ENCODE data around the gene TNIK. TPM values are rescaled to one million over a fixed set of nuclear protein-coding genes. Genes with fewer than 3 reads are reported as not detected.

Gene TNIK
- total and polyA plus RNA-seq, 2 experiments from 2014 or later: 14.6 to 34.3 TPM

DNA sequence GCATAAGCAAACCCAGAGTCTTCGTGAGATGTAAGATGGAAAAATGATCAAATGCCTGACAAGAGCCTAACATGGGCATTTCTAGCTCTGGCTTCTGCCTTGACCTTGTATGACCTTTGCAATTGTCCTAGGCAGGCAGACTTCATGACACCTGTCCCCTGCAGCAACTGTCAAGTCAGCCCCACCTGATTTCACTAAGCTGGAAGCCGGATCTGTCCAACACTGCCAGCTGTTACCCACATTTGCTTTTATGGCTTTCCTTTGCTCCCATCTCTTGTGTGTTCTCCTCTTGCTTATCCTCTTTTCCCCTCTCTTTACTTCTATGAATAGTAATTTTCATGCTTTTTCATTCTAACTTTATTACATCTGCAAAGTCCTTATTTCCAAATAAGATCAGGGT lies 48.5 kb upstream of the TNIK start:
- H3K4me1 ChIP-seq (ENCODE audit: insufficient read depth): no peaks in the 10 kb centered on the region
- Mint-ChIP-seq H3K27me3 (ENCODE audit: insufficient read depth, low read depth, poor library complexity) (no peaks in the 10 kb centered on the region), H3K36me3 (ENCODE audit: low read depth) (no peaks in the 10 kb centered on the region), H3K27ac (no peak overlapping the region), H3K4me3 (no peak overlapping the region), H3K4me1 (no peaks in the 10 kb centered on the region), H3K9me3 (no peaks in the 10 kb centered on the region)
- no peaks in the 10 kb centered on the region for H3K36me3 ChIP-seq (ENCODE audit: insufficient read depth)
- DNase-seq (ENCODE audit: low spot score) (no peak), ATAC-seq (no peak)
- H3K79me2 ChIP-seq (replicated peaks; ENCODE audit: insufficient read depth): no peaks in the 10 kb centered on the region
- TF ChIP-seq, protein P1, sequence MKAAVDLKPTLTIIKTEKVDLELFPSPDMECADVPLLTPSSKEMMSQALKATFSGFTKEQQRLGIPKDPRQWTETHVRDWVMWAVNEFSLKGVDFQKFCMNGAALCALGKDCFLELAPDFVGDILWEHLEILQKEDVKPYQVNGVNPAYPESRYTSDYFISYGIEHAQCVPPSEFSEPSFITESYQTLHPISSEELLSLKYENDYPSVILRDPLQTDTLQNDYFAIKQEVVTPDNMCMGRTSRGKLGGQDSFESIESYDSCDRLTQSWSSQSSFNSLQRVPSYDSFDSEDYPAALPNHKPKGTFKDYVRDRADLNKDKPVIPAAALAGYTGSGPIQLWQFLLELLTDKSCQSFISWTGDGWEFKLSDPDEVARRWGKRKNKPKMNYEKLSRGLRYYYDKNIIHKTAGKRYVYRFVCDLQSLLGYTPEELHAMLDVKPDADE (IDR thresholded peaks at IDR 0.05): no peak
- TF ChIP-seq, protein P2, sequence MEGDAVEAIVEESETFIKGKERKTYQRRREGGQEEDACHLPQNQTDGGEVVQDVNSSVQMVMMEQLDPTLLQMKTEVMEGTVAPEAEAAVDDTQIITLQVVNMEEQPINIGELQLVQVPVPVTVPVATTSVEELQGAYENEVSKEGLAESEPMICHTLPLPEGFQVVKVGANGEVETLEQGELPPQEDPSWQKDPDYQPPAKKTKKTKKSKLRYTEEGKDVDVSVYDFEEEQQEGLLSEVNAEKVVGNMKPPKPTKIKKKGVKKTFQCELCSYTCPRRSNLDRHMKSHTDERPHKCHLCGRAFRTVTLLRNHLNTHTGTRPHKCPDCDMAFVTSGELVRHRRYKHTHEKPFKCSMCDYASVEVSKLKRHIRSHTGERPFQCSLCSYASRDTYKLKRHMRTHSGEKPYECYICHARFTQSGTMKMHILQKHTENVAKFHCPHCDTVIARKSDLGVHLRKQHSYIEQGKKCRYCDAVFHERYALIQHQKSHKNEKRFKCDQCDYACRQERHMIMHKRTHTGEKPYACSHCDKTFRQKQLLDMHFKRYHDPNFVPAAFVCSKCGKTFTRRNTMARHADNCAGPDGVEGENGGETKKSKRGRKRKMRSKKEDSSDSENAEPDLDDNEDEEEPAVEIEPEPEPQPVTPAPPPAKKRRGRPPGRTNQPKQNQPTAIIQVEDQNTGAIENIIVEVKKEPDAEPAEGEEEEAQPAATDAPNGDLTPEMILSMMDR (conservative IDR thresholded peaks at IDR 0.05; ENCODE audit: low read depth in 2 of 2): no peak
- TF ChIP-seq ZNF331 (CRISPR knock-in tag; IDR thresholded peaks at IDR 0.05; ENCODE audit: low read depth) (no peak), CREB1 (CRISPR knock-in tag; IDR thresholded peaks at IDR 0.05; ENCODE audit: low read depth) (no peak), EZH2 (IDR thresholded peaks at IDR 0.05; ENCODE audit: low read depth, unreplicated experiment) (no peak), POLR2AphosphoS5 (IDR thresholded peaks at IDR 0.05; ENCODE audit: low read depth) (no peak)
- TF ChIP-seq, protein P3, sequence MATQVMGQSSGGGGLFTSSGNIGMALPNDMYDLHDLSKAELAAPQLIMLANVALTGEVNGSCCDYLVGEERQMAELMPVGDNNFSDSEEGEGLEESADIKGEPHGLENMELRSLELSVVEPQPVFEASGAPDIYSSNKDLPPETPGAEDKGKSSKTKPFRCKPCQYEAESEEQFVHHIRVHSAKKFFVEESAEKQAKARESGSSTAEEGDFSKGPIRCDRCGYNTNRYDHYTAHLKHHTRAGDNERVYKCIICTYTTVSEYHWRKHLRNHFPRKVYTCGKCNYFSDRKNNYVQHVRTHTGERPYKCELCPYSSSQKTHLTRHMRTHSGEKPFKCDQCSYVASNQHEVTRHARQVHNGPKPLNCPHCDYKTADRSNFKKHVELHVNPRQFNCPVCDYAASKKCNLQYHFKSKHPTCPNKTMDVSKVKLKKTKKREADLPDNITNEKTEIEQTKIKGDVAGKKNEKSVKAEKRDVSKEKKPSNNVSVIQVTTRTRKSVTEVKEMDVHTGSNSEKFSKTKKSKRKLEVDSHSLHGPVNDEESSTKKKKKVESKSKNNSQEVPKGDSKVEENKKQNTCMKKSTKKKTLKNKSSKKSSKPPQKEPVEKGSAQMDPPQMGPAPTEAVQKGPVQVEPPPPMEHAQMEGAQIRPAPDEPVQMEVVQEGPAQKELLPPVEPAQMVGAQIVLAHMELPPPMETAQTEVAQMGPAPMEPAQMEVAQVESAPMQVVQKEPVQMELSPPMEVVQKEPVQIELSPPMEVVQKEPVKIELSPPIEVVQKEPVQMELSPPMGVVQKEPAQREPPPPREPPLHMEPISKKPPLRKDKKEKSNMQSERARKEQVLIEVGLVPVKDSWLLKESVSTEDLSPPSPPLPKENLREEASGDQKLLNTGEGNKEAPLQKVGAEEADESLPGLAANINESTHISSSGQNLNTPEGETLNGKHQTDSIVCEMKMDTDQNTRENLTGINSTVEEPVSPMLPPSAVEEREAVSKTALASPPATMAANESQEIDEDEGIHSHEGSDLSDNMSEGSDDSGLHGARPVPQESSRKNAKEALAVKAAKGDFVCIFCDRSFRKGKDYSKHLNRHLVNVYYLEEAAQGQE (IDR thresholded peaks at IDR 0.05; ENCODE audit: unreplicated experiment): no peak
- TF ChIP-seq, protein P4, sequence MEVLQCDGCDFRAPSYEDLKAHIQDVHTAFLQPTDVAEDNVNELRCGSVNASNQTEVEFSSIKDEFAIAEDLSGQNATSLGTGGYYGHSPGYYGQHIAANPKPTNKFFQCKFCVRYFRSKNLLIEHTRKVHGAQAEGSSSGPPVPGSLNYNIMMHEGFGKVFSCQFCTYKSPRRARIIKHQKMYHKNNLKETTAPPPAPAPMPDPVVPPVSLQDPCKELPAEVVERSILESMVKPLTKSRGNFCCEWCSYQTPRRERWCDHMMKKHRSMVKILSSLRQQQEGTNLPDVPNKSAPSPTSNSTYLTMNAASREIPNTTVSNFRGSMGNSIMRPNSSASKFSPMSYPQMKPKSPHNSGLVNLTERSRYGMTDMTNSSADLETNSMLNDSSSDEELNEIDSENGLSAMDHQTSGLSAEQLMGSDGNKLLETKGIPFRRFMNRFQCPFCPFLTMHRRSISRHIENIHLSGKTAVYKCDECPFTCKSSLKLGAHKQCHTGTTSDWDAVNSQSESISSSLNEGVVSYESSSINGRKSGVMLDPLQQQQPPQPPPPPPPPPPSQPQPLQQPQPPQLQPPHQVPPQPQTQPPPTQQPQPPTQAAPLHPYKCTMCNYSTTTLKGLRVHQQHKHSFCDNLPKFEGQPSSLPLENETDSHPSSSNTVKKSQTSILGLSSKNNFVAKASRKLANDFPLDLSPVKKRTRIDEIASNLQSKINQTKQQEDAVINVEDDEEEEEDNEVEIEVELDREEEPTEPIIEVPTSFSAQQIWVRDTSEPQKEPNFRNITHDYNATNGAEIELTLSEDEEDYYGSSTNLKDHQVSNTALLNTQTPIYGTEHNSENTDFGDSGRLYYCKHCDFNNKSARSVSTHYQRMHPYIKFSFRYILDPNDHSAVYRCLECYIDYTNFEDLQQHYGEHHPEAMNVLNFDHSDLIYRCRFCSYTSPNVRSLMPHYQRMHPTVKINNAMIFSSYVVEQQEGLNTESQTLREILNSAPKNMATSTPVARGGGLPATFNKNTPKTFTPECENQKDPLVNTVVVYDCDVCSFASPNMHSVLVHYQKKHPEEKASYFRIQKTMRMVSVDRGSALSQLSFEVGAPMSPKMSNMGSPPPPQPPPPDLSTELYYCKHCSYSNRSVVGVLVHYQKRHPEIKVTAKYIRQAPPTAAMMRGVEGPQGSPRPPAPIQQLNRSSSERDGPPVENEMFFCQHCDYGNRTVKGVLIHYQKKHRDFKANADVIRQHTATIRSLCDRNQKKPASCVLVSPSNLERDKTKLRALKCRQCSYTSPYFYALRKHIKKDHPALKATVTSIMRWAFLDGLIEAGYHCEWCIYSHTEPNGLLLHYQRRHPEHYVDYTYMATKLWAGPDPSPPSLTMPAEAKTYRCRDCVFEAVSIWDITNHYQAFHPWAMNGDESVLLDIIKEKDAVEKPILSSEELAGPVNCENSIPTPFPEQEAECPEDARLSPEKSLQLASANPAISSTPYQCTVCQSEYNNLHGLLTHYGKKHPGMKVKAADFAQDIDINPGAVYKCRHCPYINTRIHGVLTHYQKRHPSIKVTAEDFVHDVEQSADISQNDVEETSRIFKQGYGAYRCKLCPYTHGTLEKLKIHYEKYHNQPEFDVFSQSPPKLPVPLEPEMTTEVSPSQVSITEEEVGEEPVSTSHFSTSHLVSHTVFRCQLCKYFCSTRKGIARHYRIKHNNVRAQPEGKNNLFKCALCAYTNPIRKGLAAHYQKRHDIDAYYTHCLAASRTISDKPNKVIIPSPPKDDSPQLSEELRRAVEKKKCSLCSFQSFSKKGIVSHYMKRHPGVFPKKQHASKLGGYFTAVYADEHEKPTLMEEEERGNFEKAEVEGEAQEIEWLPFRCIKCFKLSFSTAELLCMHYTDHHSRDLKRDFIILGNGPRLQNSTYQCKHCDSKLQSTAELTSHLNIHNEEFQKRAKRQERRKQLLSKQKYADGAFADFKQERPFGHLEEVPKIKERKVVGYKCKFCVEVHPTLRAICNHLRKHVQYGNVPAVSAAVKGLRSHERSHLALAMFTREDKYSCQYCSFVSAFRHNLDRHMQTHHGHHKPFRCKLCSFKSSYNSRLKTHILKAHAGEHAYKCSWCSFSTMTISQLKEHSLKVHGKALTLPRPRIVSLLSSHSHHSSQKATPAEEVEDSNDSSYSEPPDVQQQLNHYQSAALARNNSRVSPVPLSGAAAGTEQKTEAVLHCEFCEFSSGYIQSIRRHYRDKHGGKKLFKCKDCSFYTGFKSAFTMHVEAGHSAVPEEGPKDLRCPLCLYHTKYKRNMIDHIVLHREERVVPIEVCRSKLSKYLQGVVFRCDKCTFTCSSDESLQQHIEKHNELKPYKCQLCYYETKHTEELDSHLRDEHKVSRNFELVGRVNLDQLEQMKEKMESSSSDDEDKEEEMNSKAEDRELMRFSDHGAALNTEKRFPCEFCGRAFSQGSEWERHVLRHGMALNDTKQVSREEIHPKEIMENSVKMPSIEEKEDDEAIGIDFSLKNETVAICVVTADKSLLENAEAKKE (CRISPR knock-in tag; IDR thresholded peaks at IDR 0.05): no peak
- no peaks in the 10 kb centered on the region; the same call in 1 of the 2 replicates for H3K9me2 ChIP-seq (ENCODE audit: insufficient read depth)
- no peak overlapping the region for H2AFZ ChIP-seq
- H3K4me3 ChIP-seq: no peak overlapping the region
- no peak overlapping the region for H3K27ac ChIP-seq (ENCODE audit: low read depth)
- no peaks in the 10 kb centered on the region for H3K27me3 ChIP-seq (ENCODE audit: insufficient read depth)
- no peak overlapping the region for H3K4me2 ChIP-seq
- H3F3A ChIP-seq (replicated peaks; ENCODE audit: low read depth): no peaks in the 10 kb centered on the region
- no peaks in the 10 kb centered on the region for H4K20me1 ChIP-seq (replicated peaks; ENCODE audit: insufficient read depth)
